ENCODE data around the gene SOAT1.

- TF ChIP-seq POLR2A (IDR thresholded peaks at IDR 0.05) = no peak
- no peak for TF ChIP-seq CTCF (IDR thresholded peaks at IDR 0.05)
- TF ChIP-seq POLR2AphosphoS5 (IDR thresholded peaks at IDR 0.05; ENCODE audit: insufficient read depth in 1 of 2, low read depth in 1 of 2) = no peak
Observed at GRCh38 chr1:179353546-179353945, 59.9 kb downstream of the SOAT1 start.

All from vagina (tissue), 2 donors.